Right lung (tissue), 10 donors: ENCODE measurements around the gene SLC35F1. TPM values are rescaled to one million over a fixed set of nuclear protein-coding genes. Genes with fewer than 3 reads are reported as not detected.
"Not testable (repeated sequence)": the region's sequence is repeated elsewhere in the genome, so short reads cannot be mapped to it uniquely, and the experiment has no call there.

Source experiments
- DNase-seq, 2 donors: peaks; one replicate each; pipeline ENCODE4 v3.0.0-alpha.2; 2013
- long read RNA-seq, 8 donors: transcript quantifications; one replicate each; lab custom pipeline, GENCODE V29; 2026
- polyA plus RNA-seq, 5 donors: library from polyadenylated mRNA; unstranded; fragments of 120-200 nt; gene quantifications; one replicate each; pipeline versions ENCODE4 v1.2.1 to v1.2.3, GENCODE V29; 2013; ENCODE audit warnings: inconsistent platforms in 1 of 5, low replicate concordance in 1 of 5; ENCODE audit not compliant: insufficient read length in 5 of 5, insufficient read depth in 1 of 5

Gene SLC35F1
- 1 to 10 TPM; 2.6 to 3.7 (median 3.1) TPM for polyA plus RNA-seq
- long read RNA-seq, donor 1, full-length matches to known transcripts: 1 of 1 reads
- long read RNA-seq, donor 1, partial matches to known transcripts: 0 of 1 reads
- long read RNA-seq, donor 1, other reads (novel, unspliced or antisense): 0 of 1 reads
- long read RNA-seq, donor 2: 0 reads
- long read RNA-seq, donor 3, full-length matches to known transcripts: 1 of 1 reads
- long read RNA-seq, donor 3, partial matches to known transcripts: 0 of 1 reads
- long read RNA-seq, donor 3, other reads (novel, unspliced or antisense): 0 of 1 reads
- long read RNA-seq, donor 4: 0 reads
- long read RNA-seq, donor 5, full-length matches to known transcripts: 1 of 1 reads
- long read RNA-seq, donor 5, partial matches to known transcripts: 0 of 1 reads
- long read RNA-seq, donor 5, other reads (novel, unspliced or antisense): 0 of 1 reads
- long read RNA-seq, donor 6: 0 reads
- long read RNA-seq, donor 7, full-length matches to known transcripts: 1 of 1 reads
- long read RNA-seq, donor 7, partial matches to known transcripts: 0 of 1 reads
- long read RNA-seq, donor 7, other reads (novel, unspliced or antisense): 0 of 1 reads
- long read RNA-seq, donor 8: 0 reads

DNA sequence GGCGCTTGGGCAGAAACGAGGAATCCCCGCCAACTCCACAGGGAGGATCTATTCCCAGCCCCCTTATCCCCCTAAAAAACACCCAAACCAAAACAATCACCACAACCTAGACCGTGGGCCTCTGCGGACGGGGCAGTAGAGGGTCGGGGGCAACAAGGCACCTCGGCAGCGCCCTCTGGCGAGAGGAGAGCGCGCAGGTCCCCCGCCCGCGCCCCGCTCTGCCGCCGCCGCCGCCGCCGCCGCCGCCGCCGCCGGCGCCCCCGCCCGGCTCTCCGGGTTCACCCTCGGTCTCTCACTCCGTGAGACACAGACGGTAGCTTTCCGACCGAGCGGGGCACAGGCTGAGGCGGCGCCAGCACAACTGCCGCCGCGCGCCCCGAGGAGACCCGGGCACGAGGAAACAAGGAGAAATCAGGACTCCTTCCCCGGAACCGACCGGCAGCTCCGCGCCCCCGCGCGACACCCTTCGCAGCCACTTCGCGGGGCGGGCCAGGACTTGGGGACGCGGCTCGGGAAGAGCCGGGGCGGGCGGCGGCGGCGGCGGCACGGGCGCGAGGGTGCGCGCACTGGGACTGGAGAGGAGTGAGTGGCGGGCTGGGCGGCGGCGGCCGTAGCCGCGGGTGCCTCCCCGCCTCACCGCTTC is at the start of gene SLC35F1:
SLC35F1 (plus strand) TSS at position 307 of the 643 bp plus-strand sequence.
- peak in 1 of 2 donors; percentile 33 for DNase-seq

DNA sequence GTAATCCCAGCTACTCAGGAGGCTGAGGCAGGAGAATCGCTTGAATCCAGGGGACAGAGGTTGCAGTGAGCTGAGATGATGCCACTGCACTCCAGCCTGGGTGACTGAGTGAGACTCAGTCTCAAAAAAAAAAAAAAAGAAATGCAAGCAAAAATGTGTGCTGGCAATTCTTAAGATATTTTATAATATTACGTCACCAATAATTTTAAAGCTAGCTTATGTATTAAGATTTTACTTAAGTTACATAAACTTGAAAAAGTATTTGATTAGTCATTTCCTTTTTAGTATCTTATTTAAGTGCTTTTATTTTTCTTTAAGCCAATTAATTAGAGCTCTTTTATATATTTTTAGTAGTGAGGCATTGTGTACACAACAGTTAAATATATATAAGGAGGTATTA is 48.5 kb upstream of the SLC35F1 start:
- not testable (repeated sequence) for DNase-seq

- DNase-seq: no peak
Observed at GRCh38 chr6:117861545-117861944, 45.5 kb upstream of the SLC35F1 start.

GRCh38 chr6:117866561-117866960 is 40.5 kb upstream of the SLC35F1 start:
- DNase-seq: no peak

GRCh38 chr6:117870486-117871242 is 36.4 kb upstream of the SLC35F1 start:
- DNase-seq: no peak

- DNase-seq: no peak
Observed at GRCh38 chr6:117880824-117881223, 26.2 kb upstream of the SLC35F1 start.

DNA sequence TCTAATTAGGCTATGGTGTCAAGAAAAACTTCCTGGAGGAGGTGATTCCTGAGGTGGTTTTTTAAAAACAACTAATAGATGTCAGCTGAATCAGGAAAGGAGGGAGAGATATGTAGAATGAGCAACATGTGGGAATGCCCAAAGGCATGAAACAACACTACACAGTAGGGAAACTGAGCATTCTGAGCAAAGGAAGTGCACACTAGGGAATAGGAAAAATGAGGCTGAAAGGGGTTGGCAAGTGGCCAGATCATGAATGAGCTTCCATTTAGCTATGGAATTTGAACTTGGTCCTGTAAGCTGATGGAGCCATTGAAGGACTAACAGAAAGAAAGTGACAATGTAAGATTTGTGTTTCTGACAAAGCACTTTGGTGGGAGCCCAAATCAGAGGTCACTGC is 16.9 kb upstream of the SLC35F1 start:
- DNase-seq: no peak

- DNase-seq: no peak
Observed at GRCh38 chr6:117906507-117906957, 532 bp upstream of the SLC35F1 start.

GRCh38 chr6:117907601-117908245 is 659 bp downstream of the SLC35F1 start:
- no peak for DNase-seq

DNA sequence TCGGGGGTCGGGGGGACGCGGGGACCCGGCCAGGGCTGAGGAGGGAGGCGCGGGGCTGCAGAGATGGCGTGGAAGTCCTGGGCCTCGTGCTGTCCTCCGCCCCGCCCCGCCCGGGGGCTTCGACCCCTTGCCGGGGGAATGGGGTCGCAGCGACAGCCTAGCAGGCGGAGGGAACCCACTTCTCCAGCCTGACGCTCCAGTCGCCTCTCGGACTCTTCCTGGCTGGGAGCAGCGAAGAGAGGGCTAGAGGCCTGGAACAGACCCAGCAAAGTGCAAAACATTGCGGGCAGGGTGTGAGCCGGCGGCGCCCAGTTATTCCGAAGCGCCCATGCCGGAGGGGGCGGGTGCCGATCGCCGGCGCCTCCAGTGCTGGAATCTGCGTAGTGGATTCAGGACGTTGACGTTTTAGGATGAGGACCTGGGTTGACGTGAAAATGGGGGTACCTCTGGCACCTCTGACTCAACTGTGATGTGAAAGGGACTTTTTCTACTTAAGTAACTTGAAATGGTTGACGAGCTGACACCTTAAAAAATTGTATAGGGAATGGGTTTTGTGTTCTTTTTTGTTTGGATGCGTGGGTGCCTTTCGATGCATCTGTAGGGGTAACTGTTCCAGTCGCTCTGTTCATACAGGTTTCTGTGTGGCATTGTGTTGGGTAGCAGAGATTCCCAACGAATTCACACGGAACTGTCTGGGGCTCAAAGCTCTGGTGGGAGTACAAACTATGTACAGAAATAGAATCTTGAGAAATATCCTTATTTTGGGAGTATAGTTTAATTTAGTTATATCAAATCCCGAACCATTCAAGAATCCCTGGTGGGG is 1.4 kb downstream of the SLC35F1 start:
- DNase-seq: no peak

DNA sequence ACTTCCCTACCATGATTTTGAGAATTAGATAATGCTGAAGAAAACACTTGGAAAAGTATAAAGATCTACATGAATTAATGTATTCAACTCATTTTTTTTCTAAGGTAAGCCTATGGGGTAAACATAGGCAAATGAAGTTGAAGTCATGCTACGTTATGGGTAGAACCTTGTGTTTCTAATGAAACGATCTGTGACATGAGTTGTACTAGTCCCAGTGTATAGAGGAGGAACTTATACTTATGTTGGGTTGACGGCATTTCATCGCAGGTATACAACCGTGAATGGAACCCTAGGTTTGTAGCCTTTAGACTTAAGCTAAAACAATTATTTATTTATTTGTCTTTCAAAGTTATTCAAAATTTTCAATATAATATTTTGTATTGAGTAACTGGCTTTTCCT is 2.6 kb downstream of the SLC35F1 start:
- no peak for DNase-seq

- no peak for DNase-seq
Observed at GRCh38 chr6:117910549-117910948, 3.5 kb downstream of the SLC35F1 start.

- no peak for DNase-seq
Observed at GRCh38 chr6:117911150-117911549, 4.1 kb downstream of the SLC35F1 start.

DNA sequence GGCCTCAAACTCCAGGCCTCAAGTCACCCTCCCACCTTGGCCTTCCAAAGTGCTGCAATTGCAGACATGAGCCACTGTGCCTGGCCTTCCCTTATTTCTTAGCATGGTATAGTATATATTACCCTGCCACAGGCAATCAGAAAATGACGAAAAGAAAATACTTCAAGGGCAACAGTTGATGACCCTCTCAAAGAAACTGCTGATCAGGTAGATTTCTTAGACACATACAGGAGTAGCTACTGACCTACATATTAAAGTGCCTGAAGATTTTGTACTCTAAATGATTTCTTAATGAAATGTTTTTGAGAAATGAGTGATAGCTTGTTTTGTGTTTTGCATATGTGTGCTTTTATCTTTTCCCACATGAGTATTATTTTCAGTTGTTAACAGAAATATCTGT is 4.6 kb downstream of the SLC35F1 start:
- DNase-seq: no peak

GRCh38 chr6:117915846-117916245 is 8.8 kb downstream of the SLC35F1 start:
- no peak for DNase-seq

- DNase-seq: no peak
Observed at GRCh38 chr6:117916483-117916882, 9.4 kb downstream of the SLC35F1 start.

DNA sequence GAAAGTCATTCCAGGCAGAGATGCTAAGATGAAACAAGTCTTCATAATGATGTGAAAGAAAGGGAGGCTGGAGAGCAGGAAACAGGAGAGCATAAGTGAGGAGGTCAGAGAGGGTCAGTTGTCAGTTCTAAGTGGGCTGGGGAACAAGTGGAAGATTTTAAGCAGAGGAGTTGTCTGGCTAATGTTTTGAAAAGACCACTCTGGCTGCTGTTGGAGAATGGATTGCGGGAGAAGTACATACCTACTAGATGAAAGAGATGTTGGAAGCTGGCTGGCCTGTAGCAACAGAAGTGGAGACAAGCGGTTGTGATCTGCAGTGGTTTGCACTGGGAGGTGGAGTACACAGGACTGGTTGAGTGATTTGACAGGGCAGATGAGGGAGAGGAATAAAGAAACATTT is 10.1 kb downstream of the SLC35F1 start:
- DNase-seq: no peak

- DNase-seq: no peak
Observed at GRCh38 chr6:117918454-117918853, 11.4 kb downstream of the SLC35F1 start.

DNA sequence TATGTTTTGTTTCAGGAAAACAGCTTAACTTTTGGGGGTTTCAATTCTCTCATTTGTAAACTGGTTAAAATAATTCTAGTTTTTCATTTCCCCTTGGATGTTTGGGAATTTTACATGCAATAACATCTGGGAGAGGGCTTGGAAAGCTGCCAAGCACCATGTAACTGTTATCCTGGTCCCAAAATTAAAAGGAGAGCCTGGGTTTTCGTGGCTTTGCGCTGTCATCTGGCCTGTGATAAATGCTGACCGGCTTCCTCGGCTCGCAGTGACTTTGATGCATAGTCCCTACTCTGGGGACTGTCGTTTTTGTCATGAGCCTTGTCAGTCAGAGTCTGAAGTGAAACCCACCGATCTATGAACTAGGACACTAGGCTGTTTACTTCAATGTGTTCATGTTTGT is 12.2 kb downstream of the SLC35F1 start:
- no peak for DNase-seq
